HG03159 (cell line): ENCODE results near the gene NFIX.

Experiments used
- ATAC-seq: cut with Tn5 transposase; IDR thresholded peaks from one replicate; pipeline ENCODE4 v1.9.1; 2021; ENCODE audit warnings: mild to moderate bottlenecking, moderate library complexity; ENCODE audit not compliant: unreplicated experiment

NFIX gene

DNA sequence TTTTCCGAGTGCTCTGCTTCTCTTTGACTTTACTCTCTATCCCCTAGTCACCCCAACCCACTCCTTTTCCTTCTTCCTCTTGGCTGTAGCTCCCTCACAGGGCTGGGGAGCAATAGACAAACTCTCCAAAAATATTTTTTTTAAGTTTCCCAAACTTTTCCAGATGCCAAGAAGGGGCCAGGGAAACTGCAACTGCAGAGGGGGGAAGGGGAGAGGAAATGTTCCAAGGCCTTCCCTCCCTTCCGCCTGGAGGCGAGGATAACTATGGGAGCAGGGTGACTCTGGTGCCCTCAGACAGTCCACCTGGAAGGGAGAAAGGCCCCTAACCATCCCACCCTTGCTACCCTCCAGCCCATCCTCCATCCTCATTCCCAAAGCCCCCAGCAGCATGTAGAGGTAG, 58.0 kb downstream of the NFIX start:
- ATAC-seq, result no peak

DNA sequence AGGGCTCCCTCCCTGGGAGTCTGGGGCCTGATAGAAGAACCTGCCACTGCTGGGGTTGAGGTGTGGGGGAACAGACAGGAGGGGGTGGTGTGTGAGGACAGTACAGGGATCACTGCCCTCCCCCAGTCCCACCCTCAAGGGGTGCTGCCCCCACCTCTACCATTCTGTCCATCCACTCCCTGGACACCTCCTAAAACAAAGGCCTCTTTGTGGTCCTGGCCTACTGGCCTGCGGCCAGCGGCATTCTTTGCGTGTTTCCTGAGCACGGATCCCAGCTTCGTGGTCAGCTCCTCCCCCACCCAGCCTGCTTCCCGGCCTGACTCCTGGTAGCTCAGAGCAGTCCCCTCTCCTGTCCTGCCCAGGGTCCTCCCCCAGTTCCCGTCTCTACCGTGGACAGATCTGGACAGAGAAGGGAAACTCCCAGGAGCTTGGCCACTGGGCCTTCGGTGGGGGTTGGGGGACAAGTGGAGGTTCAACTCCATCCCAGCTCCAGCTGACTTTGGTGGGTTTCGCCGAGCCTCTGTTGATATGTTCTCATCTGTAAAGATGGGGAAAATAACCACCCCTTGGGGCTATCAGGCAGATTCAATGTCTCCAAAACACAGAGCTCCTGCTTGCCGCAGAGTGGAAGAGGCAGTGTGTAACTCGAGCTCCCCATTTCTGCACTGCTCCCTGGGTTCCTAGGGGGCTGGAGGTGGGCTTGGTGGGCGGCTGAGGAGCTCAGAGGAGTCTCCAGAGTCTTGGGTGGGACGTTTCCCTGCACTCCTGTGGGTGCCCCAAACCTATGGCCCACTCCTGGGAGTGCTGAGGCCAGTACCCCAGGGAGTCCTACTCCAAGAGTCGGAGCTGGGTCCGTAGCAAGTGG, 58.7 kb downstream of the NFIX start:
- no peak for ATAC-seq

DNA sequence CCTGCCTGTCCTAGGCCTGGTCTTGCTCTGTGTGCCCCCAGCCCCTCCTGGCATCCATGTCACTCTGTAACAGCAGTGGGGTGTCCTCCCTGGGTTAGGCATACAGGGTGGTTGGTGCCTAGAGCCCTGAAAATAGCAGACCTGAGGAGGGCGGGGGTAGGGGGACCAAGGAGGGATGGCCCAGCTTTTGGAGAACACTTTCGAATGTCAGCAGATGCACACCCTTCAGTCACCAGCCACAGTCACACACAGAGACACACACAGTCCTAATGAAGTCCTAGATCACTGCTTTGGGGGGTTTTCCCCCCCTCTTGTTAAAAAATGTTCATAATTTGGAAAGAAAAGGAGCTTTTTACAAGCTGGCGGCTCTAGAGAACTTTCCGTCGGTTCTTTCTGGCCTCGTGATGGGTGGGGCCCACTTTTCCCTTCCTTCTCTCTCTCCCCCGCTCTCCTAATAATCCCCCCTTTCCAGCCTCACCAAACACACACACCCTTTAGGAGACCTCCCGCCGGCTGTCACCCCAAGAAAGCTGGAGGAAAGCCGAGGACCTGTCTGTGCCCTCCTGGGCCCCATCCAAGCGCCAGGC, 59.4 kb downstream of the NFIX start:
- no peak for ATAC-seq

DNA sequence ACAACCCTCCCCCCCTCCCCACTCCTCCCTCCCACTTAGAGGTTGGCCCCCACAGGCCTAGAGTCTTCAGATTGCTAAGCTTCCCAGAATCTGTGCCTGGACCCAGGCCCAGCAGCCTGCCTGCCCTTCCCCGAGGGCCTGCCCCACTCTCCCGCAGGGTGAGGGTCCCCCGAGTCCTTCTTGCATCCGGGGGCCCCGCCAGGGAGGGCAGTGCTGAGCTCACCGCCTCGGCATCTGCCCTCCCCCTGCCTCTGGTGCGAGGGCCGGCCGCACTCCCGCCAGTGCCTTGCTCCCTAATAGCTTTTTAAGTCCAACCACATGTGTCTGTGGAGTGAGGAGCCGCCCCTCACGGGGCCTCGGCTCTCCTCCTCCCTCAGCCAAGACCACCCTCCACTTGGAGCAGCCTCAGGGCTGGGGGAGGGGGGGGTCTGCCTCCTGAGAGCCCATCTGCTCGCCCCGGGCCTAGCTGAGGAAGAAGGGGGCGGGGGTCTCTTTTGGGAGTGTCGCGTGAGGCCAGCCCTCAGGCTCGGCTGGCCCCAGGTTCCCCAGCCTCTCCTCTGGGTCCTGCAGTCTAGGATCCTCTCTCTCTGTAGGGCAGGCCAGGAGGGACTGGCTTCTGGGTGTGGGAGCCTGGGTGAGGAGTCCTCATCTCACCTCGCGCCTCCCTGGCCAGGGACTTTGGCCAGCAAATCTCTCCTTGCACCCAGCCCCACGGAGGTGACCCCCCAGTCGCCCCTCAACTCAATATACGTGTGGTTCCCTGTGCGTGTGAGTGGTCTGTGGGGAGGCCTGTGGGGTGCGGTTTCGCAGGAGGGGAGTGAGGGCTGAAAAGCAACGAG, 60.2 kb downstream of the NFIX start:
- ATAC-seq, result no peak

DNA sequence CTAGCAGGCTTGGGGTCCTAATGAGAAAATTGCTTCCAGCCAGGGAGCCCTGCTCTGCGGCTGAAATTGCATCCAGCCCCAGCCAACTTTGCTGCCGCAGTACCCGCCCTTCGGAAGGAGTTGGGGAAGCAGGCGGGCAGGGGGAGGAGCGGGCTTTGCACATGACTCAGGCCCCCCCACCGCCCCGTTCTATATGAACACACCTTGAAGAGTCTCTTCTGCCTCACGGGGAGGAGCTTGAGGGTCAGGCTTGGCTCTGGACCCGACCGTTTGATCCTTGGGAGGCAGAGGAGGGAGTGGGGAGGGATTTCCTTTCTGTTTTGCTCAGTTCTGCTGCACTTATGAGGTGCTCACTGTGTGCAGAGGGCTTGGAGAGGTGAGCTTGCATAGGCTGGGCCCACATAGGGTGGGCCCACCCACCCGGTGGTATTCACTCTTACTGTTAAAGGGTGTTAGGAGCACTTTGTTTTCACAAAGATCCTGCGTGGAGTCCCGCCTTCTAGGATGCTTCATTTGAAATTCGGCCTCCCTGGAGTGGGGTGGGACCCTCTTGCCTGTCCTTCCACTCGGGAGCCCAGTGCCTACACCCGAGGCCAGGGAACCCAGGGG, 60.9 kb downstream of the NFIX start:
- ATAC-seq, result no peak

DNA sequence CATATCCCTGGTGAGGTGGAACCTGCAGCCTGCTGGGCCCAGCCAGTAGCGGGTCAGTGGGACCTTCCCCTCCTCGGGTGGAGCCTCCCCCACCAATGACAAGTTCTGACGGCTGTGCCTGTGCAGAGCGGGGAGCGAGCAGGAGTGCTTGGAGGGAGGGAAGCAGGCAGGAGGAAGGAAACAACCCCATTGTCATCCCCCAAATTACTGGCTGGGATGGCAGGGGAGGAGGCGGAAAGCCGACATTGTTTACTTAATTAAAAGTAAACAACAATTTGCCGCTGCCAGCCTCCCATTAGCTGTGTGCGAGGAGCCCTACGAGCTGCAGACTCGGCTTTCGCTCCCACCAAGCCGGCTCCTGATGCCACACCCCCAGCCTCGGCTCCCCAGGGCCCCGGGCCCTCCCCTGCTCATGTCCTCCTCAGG, 61.9 kb downstream of the NFIX start:
- no peak for ATAC-seq

DNA sequence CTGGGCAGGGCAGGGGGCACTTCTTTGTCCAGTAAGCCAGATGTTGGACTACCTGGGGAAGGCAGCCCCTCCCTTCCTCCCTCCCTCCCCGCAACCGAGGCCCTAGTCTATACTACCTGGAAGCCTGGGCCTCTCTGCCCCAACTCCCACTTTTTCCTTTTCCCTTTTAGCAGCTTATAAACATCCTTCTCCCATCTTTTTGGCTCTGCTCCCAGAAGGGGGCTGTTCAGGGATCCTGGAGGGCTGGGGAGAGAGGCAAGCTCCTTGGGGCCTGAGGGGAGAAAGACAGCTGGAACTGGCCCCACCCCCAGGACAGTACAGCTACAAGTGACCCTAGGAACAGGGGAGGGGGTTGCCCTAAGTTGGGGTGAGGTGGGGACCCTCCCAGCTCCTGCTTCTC, 62.5 kb downstream of the NFIX start:
- ATAC-seq, result no peak

DNA sequence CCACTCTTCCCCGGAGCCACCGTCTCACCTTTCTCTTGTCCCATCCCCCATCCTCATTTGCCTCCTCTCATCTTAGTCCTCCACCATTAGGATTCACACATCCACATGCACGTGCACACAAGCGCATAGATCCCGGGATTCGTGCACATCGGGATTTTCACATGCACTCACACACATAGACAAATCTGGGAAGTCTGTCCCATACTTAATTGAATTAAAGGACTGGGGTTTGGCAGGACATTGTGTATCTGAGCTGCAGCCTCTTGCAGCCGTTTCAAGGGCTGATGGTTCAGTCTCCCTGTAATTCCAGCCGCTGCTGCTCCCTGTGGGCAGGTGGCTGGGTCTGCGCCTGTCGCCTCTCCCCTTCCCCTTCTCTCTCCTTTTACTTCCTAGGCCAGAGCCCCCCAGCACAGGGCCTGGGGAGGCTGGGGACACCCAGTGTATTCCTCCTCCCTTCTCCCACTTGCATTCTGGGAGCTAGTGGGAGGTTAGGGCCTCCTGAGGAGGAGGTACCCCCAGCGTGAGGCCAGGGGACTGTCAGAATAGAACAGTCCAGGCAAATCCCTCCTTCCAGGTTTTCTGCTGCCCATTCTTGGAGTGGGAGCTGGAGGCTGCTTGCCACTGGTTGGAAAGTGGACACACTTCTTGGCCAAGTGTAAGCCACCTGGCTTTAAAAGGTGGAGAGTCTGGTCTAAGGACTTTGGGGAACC, 63.8 kb downstream of the NFIX start:
- ATAC-seq, result no peak

DNA sequence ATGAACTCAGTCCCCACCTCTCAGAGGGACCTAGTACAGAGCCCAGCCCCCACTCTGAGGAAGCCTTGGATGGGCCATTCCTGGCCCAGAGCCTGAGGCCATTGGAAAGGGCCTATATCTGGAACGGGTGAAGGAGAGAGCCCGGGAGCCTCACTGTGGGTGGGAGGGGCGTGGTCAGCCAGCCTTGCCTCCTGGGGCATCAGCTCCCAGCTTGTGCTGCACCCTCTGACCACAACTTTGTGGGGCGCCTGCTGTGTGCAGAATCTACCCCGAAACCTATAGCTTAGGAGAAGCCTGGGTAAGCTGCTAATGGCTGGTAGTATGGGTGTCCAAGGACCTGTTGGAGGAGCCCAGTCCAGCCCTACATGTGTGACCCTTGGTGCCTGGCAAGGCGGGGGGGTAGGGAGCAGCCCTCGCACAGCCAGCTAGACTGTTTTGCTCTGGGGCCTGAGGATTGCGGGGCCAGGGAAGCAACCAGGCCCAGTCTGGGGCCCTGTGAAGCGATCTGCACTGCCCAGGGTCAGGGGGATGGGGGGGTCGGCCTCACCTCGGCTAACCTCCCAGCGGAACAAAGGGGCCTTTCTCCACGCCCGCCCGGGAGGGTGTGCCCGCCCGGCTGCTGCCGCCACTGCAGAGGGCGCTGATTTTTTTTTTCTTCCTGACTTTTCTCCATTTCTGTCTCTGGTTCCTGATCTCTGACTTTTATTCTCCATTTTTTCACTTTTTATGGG, 65.1 kb downstream of the NFIX start:
- no peak for ATAC-seq

DNA sequence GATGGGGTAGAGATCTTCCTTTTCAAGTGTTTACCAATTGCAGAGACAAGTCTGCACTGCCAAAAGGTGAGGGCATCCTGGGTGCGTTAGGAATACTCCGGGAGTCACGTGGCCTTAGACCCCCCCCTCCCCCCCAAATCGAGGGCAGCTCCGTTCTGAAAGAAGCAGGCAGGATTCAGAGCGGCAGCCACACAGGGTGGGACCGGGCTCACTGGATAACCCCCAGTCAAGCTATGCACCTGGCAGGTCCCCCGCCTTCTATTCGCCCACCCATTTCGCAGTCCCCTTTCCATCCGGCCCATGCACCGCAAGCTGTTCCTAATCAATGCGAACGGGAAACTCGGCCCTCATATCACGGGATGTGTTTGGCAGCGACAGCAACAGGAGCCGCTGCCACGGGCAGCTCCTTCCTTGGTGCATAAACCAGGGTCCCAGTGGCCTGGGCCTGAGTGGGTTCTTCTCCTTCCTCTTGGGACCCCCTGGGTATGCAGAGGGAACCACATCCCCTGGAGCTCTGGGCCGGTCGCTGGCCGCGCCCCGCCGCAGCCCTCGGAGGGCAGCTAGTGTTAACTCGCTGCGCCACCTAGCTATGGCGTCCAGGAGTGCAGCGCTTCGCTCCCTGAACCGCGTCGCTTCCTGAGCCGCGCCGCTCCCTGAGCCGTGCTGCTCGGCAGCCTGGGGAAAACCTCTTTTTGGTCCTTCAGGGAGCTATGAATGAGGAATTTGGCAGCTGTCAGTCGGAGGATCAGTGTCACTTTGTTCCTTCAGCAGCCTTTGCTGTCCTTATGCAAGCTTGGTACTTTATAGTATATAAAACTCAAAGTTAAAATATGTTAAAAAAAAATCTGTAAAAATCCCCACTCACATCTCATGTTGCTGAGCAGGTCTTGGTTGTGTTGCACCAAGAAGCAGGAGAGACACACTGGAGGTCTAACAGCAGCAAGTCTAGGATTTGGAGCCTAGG, 66.0 kb downstream of the NFIX start:
- ATAC-seq, result no peak

DNA sequence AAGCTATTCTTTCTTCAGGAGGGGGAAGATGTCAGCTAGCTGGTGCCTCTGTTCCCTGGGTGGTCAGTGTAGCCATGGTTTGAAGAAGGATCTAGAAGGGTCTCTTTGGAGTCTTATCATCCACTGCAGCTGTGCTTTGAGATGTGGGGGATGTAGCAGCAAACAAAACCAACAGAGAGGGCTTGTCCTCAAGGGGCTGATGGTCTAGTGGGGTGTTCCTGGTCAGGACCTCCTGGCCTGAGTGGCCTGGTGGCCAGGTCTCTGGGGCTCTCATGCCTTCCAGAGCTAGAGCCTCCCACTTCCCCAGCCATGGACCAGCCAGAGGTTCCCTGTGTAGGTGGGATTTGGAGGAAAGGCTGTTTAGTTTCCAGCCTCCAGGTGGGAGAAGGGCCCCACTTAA, 67.0 kb downstream of the NFIX start:
- ATAC-seq, result no peak

DNA sequence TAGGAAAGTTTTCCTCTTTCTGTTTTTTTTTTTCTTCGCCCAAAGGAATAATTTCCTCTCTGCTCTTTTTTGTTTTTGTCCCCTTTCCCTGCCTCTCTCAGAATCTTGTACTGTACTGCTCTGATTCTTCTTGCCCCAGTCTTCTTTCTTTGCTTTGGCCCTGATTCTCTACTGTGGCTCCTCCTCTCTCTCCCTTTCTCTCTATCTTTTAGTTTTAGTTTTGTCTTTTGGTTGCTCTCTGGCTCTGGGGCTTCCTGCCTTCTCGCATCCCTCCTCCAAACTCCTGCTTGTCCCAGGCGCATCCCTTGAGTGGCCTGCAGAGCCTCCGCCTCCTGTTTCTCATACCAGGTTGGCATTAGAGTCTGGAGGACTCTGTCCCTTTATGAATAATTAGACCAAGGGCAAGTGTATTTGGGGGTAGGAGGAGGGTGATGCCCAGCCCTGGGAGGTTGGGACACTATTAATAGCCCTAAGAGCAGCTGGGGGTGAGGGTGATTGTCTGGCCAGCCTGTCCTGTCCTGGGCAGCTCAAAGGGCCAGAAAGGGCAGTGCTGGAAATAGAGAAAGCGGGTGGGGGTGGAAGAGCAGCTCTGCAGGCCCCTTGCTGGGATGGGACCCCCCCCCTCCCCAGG, 68.3 kb downstream of the NFIX start:
- ATAC-seq, result no peak

DNA sequence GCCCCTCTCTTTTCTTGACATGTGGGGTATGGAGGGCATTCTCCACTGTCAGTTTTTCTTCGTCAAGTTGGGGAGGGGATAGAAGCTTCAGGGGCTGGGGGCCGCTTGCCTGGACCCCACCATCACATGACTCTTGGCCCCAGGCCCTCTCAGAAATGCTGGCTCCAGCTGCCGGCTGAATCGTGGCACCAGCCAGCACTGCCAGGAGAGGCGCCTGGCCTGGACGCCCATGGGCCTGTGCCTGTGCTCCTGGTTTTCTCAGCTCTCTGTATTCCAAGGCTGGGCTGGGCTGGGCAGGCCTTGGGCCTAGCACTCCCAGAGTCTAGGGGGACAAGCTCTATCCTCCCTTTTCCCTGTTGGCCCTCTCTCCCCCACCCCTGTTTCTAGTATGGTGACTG, 68.8 kb downstream of the NFIX start:
- ATAC-seq, result no peak

DNA sequence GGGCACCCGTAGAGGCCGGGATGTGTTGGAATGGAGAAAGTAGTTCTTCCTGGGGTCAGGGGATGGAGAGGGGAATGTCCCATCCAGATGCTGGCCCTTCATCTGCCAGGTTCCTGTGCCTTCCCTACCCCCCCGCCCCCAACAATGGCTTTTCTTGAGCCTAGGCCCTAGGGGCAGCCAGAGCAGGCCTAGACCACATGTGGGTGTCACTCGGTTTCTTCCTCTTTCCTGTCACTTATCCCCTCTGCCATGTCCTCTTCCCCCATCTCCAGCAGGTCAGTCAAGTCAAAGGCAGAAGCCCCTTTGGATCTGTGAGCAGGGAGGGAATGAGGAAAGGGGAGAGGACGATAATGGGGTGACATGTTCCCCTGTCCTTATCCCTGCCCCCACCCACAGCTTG, 71.0 kb downstream of the NFIX start:
- no peak for ATAC-seq

DNA sequence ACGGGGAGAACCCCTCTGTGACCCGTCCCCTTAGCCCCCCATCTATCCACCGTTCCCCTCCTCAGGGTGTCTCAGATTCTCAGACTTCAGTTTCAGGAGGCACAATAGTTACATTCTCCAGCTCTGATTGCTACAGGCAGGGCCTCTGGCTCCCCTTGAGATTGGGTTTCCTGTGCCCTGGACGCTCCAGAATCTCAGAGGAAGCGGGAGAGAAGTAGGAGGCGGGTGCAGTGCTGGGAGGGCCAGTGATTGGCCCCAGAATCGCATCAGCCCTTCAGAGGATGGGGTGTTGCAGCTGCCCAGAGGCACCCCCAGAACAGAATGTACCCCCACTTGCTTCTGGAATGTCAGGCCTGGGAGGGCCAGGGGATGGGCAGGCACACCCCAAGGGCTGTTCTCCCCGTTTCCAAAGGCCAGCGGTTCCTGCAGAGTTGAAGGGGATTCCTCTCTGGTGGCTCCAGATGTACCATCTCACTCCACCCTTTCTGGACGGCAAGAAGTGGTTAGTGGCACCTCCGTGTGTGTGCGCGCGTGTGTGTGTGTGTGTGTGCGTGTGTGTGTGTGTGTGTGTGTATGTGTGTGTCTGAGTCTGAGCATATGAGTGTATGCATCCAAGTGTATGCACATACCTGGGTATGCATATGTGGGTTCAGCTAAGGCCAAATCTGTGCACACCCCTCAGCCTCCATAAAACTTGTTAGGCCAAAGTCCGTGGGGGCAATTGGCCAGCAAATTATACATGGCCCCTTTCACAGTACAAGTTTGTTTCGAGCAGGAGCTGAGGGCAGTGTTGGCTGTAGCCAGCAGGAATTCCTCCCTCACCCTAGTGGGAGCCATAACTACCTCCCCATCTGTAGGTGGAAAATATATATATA, 71.9 kb downstream of the NFIX start:
- ATAC-seq, result no peak

DNA sequence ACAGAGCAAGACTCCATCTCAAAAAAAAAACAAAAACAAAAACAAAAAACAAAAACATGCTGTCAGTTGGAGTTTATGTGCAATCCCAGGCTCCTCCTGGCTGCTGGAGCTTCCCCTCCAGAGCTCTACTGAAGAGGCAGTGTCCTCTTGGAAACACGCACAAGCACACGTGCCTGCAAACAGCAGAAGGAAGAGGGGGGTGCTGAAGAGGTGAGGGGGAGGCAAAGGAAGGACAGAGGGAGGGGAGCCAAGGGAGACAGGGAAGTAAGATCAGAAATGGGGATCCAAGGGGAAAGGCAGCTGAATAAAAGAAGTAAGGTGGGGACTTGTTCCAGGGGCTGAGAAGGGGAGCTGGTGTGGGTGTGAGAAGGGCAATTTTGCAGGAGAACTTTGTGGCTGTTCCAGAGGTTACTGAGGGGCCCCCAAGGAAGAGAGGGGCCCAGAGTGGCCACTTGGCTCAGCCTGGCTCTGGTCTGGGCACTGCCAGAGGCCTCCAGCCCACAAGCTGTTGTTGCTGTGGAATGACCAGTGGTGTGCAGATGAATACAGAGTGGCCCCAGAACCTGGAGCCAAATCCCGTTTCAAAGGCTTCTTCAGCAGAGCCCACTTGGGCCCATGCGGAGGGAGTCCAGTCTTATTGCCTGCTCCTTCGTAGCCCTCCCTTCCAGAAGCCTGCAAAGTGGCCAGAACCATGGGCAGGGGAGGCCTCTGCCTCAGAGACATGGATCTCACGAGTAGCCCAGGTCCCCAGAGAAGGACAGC, 73.0 kb downstream of the NFIX start:
- ATAC-seq, result no peak
